HFFc6 (cell line): ENCODE results near the gene SHKBP1. TPM values are rescaled to one million over a fixed set of nuclear protein-coding genes. Genes with fewer than 3 reads are reported as not detected.

Experiments
- DNase-seq: peaks from one replicate; pipeline ENCODE4 v3.0.0-alpha.2; 2018
- H3K27ac Mint-ChIP-seq: 2 replicates; pipeline ENCODE4 v1.8.0; 2020; ENCODE audit warnings: mild to moderate bottlenecking, mixed read lengths
- H3K27me3 Mint-ChIP-seq: 2 replicates; pipeline ENCODE4 v1.8.0; 2021; ENCODE audit warnings: mild to moderate bottlenecking, moderate library complexity, mixed read lengths; ENCODE audit not compliant: insufficient read depth
- H3K36me3 Mint-ChIP-seq: 2 replicates; pipeline ENCODE4 v1.8.0; 2021; ENCODE audit warnings: low read depth, mixed read lengths
- H3K4me1 Mint-ChIP-seq: 2 replicates; pipeline ENCODE4 v1.8.0; 2020; ENCODE audit warnings: low read depth, mixed read lengths
- H3K4me3 Mint-ChIP-seq: 2 replicates; pipeline ENCODE4 v1.8.0; 2020; ENCODE audit warnings: mild to moderate bottlenecking, moderate library complexity, mixed read lengths
- H3K9me3 Mint-ChIP-seq: 2 replicates; pipeline ENCODE4 v1.8.0; 2020; ENCODE audit warnings: mild to moderate bottlenecking, mixed read lengths
- CTCF ChIP-seq: fragments of 200-600 bp; sonication (generic); IDR thresholded peaks from 2 replicates; pipeline ENCODE4 v1.5.0; 2021; ENCODE audit warnings: antibody characterized with exemption, mild to moderate bottlenecking
- long read RNA-seq: library from polyadenylated mRNA; unstranded; transcript quantifications from one replicate; pipeline ENCODE4 v2.0.0, GENCODE V29; 2019
- total RNA-seq, 6 experiments: library from RNA; stranded (reverse); fragmentation: NEBNext Ultra II Directional; extraction: Animal tissue kit (Norgen Biotek cat#: 25700); gene quantifications; 2 replicates in 1 of 6; 3 replicates in 5 of 6; pipeline ENCODE4 v1.2.3, GENCODE V29; 2021

Gene SHKBP1
- total RNA-seq = 10 to 100 TPM; 58.5 to 95.2 (median 83.0) TPM
- long read RNA-seq, transcript SHKBP1-201 (18 exons, 2,363 nt) = major isoform, 81 of 115 reads
- long read RNA-seq, partial matches to known transcripts = 12 of 115 reads
- long read RNA-seq, other reads (novel, unspliced or antisense) = 22 of 115 reads

- H3K36me3 Mint-ChIP-seq = peaks cover 12% of the 10 kb centered on the region; the same call in 1 of the 2 replicates
- DNase-seq = peak; percentile 92
- peak within 1 kb of the TSS; percentile 70 for H3K27ac Mint-ChIP-seq
These were observed at the start of gene SHKBP1 for GRCh38 chr19:40576585-40577451. Gene SHKBP1 (plus strand): TSS chr19:40576873. CDS start chr19:40576900, 27 bp downstream.

GRCh38 chr19:40528078-40528477 lies 48.6 kb upstream of the SHKBP1 start:
- no peak for TF ChIP-seq CTCF
- no peak overlapping the region for H3K27ac Mint-ChIP-seq
- H3K9me3 Mint-ChIP-seq = no peaks in the 10 kb centered on the region
- H3K4me3 Mint-ChIP-seq = no peak overlapping the region
- H3K27me3 Mint-ChIP-seq = peaks cover 34% of the 10 kb centered on the region
- DNase-seq = no peak
- no peaks in the 10 kb centered on the region for H3K36me3 Mint-ChIP-seq
- H3K4me1 Mint-ChIP-seq = peaks cover 13% of the 10 kb centered on the region

More at GRCh38 chr19:40576585-40577451, at the start of gene SHKBP1:
- TF ChIP-seq CTCF = no peak
- H3K4me3 Mint-ChIP-seq = peak within 1 kb of the TSS; percentile 91
- no peaks in the 10 kb centered on the region for H3K9me3 Mint-ChIP-seq
- peaks cover 7% of the 10 kb centered on the region for H3K4me1 Mint-ChIP-seq
- H3K27me3 Mint-ChIP-seq = peaks cover 2% of the 10 kb centered on the region

- H3K9me3 Mint-ChIP-seq = no peaks in the 10 kb centered on the region
- no peak overlapping the region for H3K27ac Mint-ChIP-seq
- H3K4me3 Mint-ChIP-seq = no peak overlapping the region
- TF ChIP-seq CTCF = no peak
- H3K27me3 Mint-ChIP-seq = peaks cover 35% of the 10 kb centered on the region
- peaks cover 13% of the 10 kb centered on the region for H3K4me1 Mint-ChIP-seq
- no peak for DNase-seq
- H3K36me3 Mint-ChIP-seq = no peaks in the 10 kb centered on the region
These were observed 48.1 kb upstream of the SHKBP1 start for GRCh38 chr19:40528533-40529092.

GRCh38 chr19:40529093-40529954 lies 47.3 kb upstream of the SHKBP1 start:
- peak; percentile 26 for DNase-seq
- peaks cover 13% of the 10 kb centered on the region for H3K4me1 Mint-ChIP-seq
- no peaks in the 10 kb centered on the region for H3K9me3 Mint-ChIP-seq
- peaks cover 35% of the 10 kb centered on the region for H3K27me3 Mint-ChIP-seq
- H3K36me3 Mint-ChIP-seq = no peaks in the 10 kb centered on the region
- peak overlapping the region; percentile 22; the same call in 1 of the 2 replicates for H3K27ac Mint-ChIP-seq
- TF ChIP-seq CTCF = peak; percentile 96
- peak overlapping the region; percentile 81 for H3K4me3 Mint-ChIP-seq
